Esophagus muscularis mucosa (tissue), 4 donors: ENCODE data around the gene REL. TPM values are rescaled to one million over a fixed set of nuclear protein-coding genes. Genes with fewer than 3 reads are reported as not detected.

ENCODE experiments used
- DNase-seq: peaks from one replicate; pipeline ENCODE4 v3.0.0-alpha.2; 2017; ENCODE audit errors: extremely low spot score
- H3K27ac ChIP-seq, 4 donors: fragments of 200-600 bp; sonication (generic); replicated peaks in 1 of 4; 1 replicate in 3 of 4; 2 replicates in 1 of 4; pipeline ENCODE4 v1.5.1; 2016 to 2019; ENCODE audit warnings: mild to moderate bottlenecking in 1 of 4
- H3K27me3 ChIP-seq, 4 donors: fragments of 200-600 bp; sonication (generic); one replicate each; pipeline versions ENCODE4 v1.5.1 to v1.6.0; 2016 to 2019
- H3K36me3 ChIP-seq, 4 donors: fragments of 200-600 bp; sonication (generic); one replicate each; pipeline ENCODE4 v1.5.1; 2016 to 2019
- H3K4me1 ChIP-seq, 4 donors: fragments of 200-600 bp; sonication (generic); one replicate each; pipeline ENCODE4 v1.5.1; 2016 to 2019
- H3K4me3 ChIP-seq, 4 donors: fragments of 200-600 bp; sonication (generic); 1 replicate in 2 of 4; 2 replicates in 2 of 4; pipeline ENCODE4 v1.5.1; 2016 to 2019; ENCODE audit warnings: mild to moderate bottlenecking in 4 of 4, moderate library complexity in 1 of 4
- H3K9me3 ChIP-seq, 4 donors: fragments of 200-600 bp; sonication (generic); 1 replicate in 3 of 4; 2 replicates in 1 of 4; pipeline ENCODE4 v1.5.1; 2016 to 2019
- CTCF ChIP-seq, 3 experiments: fragments of 200-600 bp in 2 of 3; fragments of 450-650 bp in 1 of 3; sonication (generic) in 2 of 3; IDR thresholded peaks; one replicate each; pipeline ENCODE4 v1.5.1; 2017 to 2019; ENCODE audit warnings: antibody characterized with exemption in 3 of 3, mild to moderate bottlenecking in 2 of 3, moderate library complexity in 1 of 3
- EP300 ChIP-seq: sonication (generic); formaldehyde crosslinking; IDR thresholded peaks from one replicate; pipeline ENCODE4 v1.6.1; 2017; ENCODE audit warnings: antibody characterized with exemption
- POLR2A ChIP-seq: fragments of 450-650 bp; IDR thresholded peaks from one replicate; pipeline ENCODE4 v1.6.1; 2017; ENCODE audit warnings: antibody characterized with exemption, moderate library complexity, mild to moderate bottlenecking, low read depth
- POLR2AphosphoS5 ChIP-seq, 2 donors: sonication (generic); formaldehyde crosslinking; IDR thresholded peaks; one replicate each; pipeline ENCODE4 v1.6.1; 2017; ENCODE audit warnings: antibody characterized with exemption in 2 of 2
- WGBS: methylation state at CpG from one replicate; pipeline ENCODE4 v1.1.5; 2018; 5-methylcytosine and 5-hydroxymethylcytosine counted together
- intact Hi-C: fragments of 100-400 bp; cut with DNase I; formaldehyde crosslinking; loops from one replicate; pipeline ENCODE4 v1.15.1; 2023
- total RNA-seq, 4 donors: library from RNA; depleted of rRNA; stranded (reverse); fragments of >200 nt; gene quantifications; one replicate each; pipeline versions ENCODE4 v1.1.0 to v1.2.1, GENCODE V29; 2016

REL gene
- total RNA-seq, 4 donors from 2014 or later = 9.1 to 16.2 (median 9.5) TPM

DNA sequence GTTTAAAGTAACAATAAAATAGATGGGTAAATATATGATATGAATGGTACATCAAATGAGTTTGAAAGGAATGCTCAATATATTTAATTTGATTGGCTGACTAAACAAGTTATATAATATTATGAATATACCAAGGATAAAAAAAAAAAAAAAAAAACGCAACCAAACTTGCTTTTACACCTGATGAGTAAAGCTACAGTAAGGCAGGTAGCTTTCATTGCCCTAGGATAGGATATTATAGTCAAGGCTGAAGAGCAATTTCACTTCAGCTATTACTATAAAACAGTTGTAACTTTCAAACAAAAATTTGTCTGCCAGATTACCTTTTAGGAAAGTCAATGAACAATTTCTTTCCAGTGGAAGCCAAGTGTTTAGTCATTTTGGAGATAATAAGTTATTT, 79.3 kb downstream of the REL start:
- H3K27ac ChIP-seq = no peak overlapping the region
- peaks cover 0 to 12% (median 3%) of the 10 kb centered on the region in 4 donors for H3K36me3 ChIP-seq
- H3K27me3 ChIP-seq = no peaks in the 10 kb centered on the region
- 100% methylated on average over 1 of the region's 1 CpG for WGBS
- no peaks in the 10 kb centered on the region for H3K4me1 ChIP-seq
- intact Hi-C loops = no loop called here
- DNase-seq = no peak
- no peaks in the 10 kb centered on the region for H3K9me3 ChIP-seq
- TF ChIP-seq EP300 (no peak), POLR2AphosphoS5 (IDR thresholded peaks at IDR 0.05) (no peak), POLR2A (no peak), CTCF (IDR thresholded peaks at IDR 0.05) (no peak)
- H3K4me3 ChIP-seq = no peak overlapping the region

- WGBS = 91% methylated on average over 4 of the region's 4 CpGs
- intact Hi-C loops = no loop called here
- DNase-seq = no peak
- no peak for TF ChIP-seq EP300
- TF ChIP-seq POLR2AphosphoS5 (IDR thresholded peaks at IDR 0.05) = no peak
- no peak for TF ChIP-seq POLR2A
- no peak for TF ChIP-seq CTCF (IDR thresholded peaks at IDR 0.05)
- Histone ChIP-seq H3K4me1 (no peaks in the 10 kb centered on the region), H3K36me3 (peaks cover 0 to 12% (median 3%) of the 10 kb centered on the region in 4 donors), H3K27me3 (no peaks in the 10 kb centered on the region), H3K4me3 (no peak overlapping the region), H3K9me3 (no peaks in the 10 kb centered on the region), H3K27ac (no peak overlapping the region)
Measured at GRCh38 chr2:60961457-60961856, 80.1 kb downstream of the REL start.

- WGBS = 76% methylated on average over 2 of the region's 2 CpGs
- no peak for DNase-seq
- peaks cover 0 to 12% (median 3%) of the 10 kb centered on the region in 4 donors for H3K36me3 ChIP-seq
- intact Hi-C loops = no loop called here
- H3K27me3 ChIP-seq = no peaks in the 10 kb centered on the region
- no peak overlapping the region for H3K4me3 ChIP-seq
- no peak for TF ChIP-seq EP300
- TF ChIP-seq POLR2AphosphoS5 (IDR thresholded peaks at IDR 0.05) = no peak
- no peak for TF ChIP-seq POLR2A
- TF ChIP-seq CTCF (IDR thresholded peaks at IDR 0.05) = no peak
- no peaks in the 10 kb centered on the region for H3K4me1 ChIP-seq
- no peaks in the 10 kb centered on the region for H3K9me3 ChIP-seq
- no peak overlapping the region for H3K27ac ChIP-seq
Measured at GRCh38 chr2:60962528-60962927, 81.2 kb downstream of the REL start.

GRCh38 chr2:60963190-60963589, 81.8 kb downstream of the REL start:
- no peak for TF ChIP-seq EP300
- no peak for TF ChIP-seq CTCF (IDR thresholded peaks at IDR 0.05)
- no peak for TF ChIP-seq POLR2AphosphoS5 (IDR thresholded peaks at IDR 0.05)
- TF ChIP-seq POLR2A = no peak
- intact Hi-C loops = no loop called here
- no peaks in the 10 kb centered on the region for H3K9me3 ChIP-seq
- H3K4me3 ChIP-seq = no peak overlapping the region
- H3K4me1 ChIP-seq = no peaks in the 10 kb centered on the region
- no peaks in the 10 kb centered on the region for H3K27me3 ChIP-seq
- no peak overlapping the region for H3K27ac ChIP-seq
- no peak for DNase-seq
- peaks cover 0 to 7% (median 3%) of the 10 kb centered on the region in 4 donors for H3K36me3 ChIP-seq
